ENCODE results near the gene MAP2K5. TPM values are rescaled to one million over a fixed set of nuclear protein-coding genes. Genes with fewer than 3 reads are reported as not detected.

The MAP2K5 gene
- total RNA-seq, 1 experiment from 2014 or later = 15.0 TPM

GRCh38 chr15:67646847-67647246 is 104.3 kb downstream of the MAP2K5 start:
- H3K9ac ChIP-seq (ENCODE audit: extremely low read depth, insufficient read length, low read length) = no peak overlapping the region
- H2BK20ac ChIP-seq (ENCODE audit: low read depth, low read length, poor library complexity, severe bottlenecking) = no peak overlapping the region
- no peak overlapping the region for H4K91ac ChIP-seq (ENCODE audit: insufficient read length, low read depth, low read length)
- H3K23ac ChIP-seq (ENCODE audit: insufficient read length, low read depth, low read length) = no peak overlapping the region
- H3T11ph ChIP-seq (ENCODE audit: low read length) = no peak overlapping the region
- Mint-ChIP-seq H3K9me3 (no peaks in the 10 kb centered on the region; a peak in 1 of 5 replicates), H3K27ac (no peak overlapping the region), H3K27me3 (ENCODE audit: low read depth) (no peaks in the 10 kb centered on the region), H3K4me3 (no peak overlapping the region), H3K4me1 (peaks cover 3 to 4% of the 10 kb centered on the region in 2 experiments), H3K36me3 (ENCODE audit: insufficient read depth in 1 of 3, low read depth in 3 of 3) (peaks cover 0 to 12% (median 7%) of the 10 kb centered on the region in 3 experiments; a peak in 3 of 7 replicates)
- H2BK12ac ChIP-seq (ENCODE audit: insufficient read length, low read depth, low read length) = no peak overlapping the region
- no peaks in the 10 kb centered on the region for H3K23me2 ChIP-seq (ENCODE audit: insufficient read length, low read depth, low read length, poor library complexity, severe bottlenecking)
- no peaks in the 10 kb centered on the region for H4K20me1 ChIP-seq (ENCODE audit: control insufficient read depth, insufficient read depth, insufficient read length)
- H2AK5ac ChIP-seq (ENCODE audit: insufficient read length, low read length) = no peak overlapping the region
- no peak overlapping the region for H2BK15ac ChIP-seq (ENCODE audit: low read depth, low read length)
- H3K79me2 ChIP-seq (ENCODE audit: insufficient read depth, low read length) = no peaks in the 10 kb centered on the region
- H2AFZ ChIP-seq (ENCODE audit: low read length) = no peak overlapping the region
- no peak overlapping the region for H4K8ac ChIP-seq (replicated peaks; ENCODE audit: insufficient read length, low read depth, low read length)
- no peak overlapping the region for H3K4me2 ChIP-seq (ENCODE audit: insufficient read depth, insufficient read length, low read length)
- H3K4ac ChIP-seq (ENCODE audit: low read depth, low read length) = no peak overlapping the region
- no peak overlapping the region for H3K27ac ChIP-seq (ENCODE audit: insufficient read length, low read depth, low read length)
- H2BK5ac ChIP-seq (ENCODE audit: insufficient read length, low read length) = no peak overlapping the region
- no peak overlapping the region for H3K14ac ChIP-seq (ENCODE audit: insufficient read depth, low read length)
- H4K5ac ChIP-seq (ENCODE audit: insufficient read length, low read depth, low read length) = no peak overlapping the region
- no peak for TF ChIP-seq CTCF (conservative IDR thresholded peaks at IDR 0.05)
- no peaks in the 10 kb centered on the region for H3K9me3 ChIP-seq (ENCODE audit: control insufficient read depth, low read depth, low read length)
- H2BK120ac ChIP-seq (ENCODE audit: low read depth, low read length, poor library complexity, severe bottlenecking) = no peak overlapping the region
- DNase-seq = no peak
- WGBS (ENCODE audit: extremely low coverage, insufficient read length, low lambda C conversion rate) = no CpG with 5 or more reads among the region's 2 CpGs
- H3K4me1 ChIP-seq (ENCODE audit: insufficient read depth, low read length) = no peaks in the 10 kb centered on the region
- no peaks in the 10 kb centered on the region for H3K79me1 ChIP-seq (ENCODE audit: insufficient read depth, low read depth, low read length, poor library complexity, severe bottlenecking)
- H3K27me3 ChIP-seq (ENCODE audit: insufficient read depth, low read length) = no peaks in the 10 kb centered on the region
- H3K56ac ChIP-seq (ENCODE audit: insufficient read length, low read depth, low read length) = no peak overlapping the region
- no peak overlapping the region for H3K18ac ChIP-seq (ENCODE audit: insufficient read length, low read depth, low read length)
